MM.1S (cell line): ENCODE measurements around the gene LYL1.

Experiments
- CTCF ChIP-seq: fragments of 300-600 bp; sonication (generic); IDR thresholded peaks from 2 replicates; pipeline ENCODE4 v1.5.1; 2016; ENCODE audit warnings: antibody characterized with exemption, low read length, mixed read lengths
- EZH2 ChIP-seq: fragments of 300-600 bp; sonication (generic); optimal IDR thresholded peaks from 2 replicates; pipeline ENCODE3; 2017; ENCODE audit warnings: low read depth, mild to moderate bottlenecking, antibody characterized with exemption, low read length, mixed read lengths
- EZH2phosphoT487 ChIP-seq: fragments of 300-600 bp; sonication (generic); IDR thresholded peaks from 2 replicates; pipeline ENCODE4 v1.6.1; 2018; ENCODE audit warnings: antibody characterized with exemption, low read length

DNA sequence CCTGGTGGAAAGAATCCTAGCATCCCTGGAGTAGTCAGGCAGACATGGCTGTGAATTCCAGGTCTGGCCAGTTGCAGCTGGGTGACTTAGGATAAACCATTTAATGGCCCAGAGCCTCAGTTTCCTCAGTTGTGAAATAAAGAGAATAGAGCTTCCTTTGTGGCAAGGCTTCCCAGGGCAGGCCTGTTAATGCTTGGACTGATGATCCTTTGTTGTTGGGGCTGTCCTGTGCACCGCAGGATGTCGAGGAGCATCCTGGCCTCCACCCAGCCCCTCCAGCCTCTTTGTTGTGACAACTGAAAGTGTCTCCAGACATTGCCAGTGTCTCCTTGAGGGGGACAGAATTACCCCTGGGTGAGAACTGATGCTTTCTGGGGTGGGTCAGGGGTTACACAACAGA, 16.3 kb downstream of the LYL1 start:
- TF ChIP-seq CTCF: no peak
- TF ChIP-seq EZH2: no peak
- TF ChIP-seq EZH2phosphoT487: no peak
